A549 (cell line): Measurements from ENCODE around the gene SF3B3. TPM values are rescaled to one million over a fixed set of nuclear protein-coding genes. Genes with fewer than 3 reads are reported as not detected.

Experiments used
- ATAC-seq, 2 experiments: fragments of 200-7000 bp in 1 of 2; fragments of >200 bp in 1 of 2; cut with Nextera tagmentation in 1 of 2; cut with Tn5 transposase in 1 of 2; 3 replicates each; pipeline versions ENCODE4 v1.8.0 to v1.9.1; 2018 to 2020; ENCODE audit warnings: mild to moderate bottlenecking in 1 of 2, moderate library complexity in 1 of 2
- CTCF ChIA-PET: fragments of 300-600 bp; sonication (Branson Sonifier 250); formaldehyde crosslinking; extraction: SDS; loops from one replicate; lab custom pipeline; 2021; ENCODE audit warnings: antibody characterized with exemption, inconsistent platforms; lab: Yijun Ruan, JAX
- POLR2A ChIA-PET: fragments of 350-600 bp; formaldehyde crosslinking; extraction: SDS; loops from one replicate; lab custom pipeline; 2021; ENCODE audit warnings: antibody characterized with exemption, inconsistent platforms; lab: Yijun Ruan, JAX
- DNase-seq, 2 experiments: peaks; one replicate each; pipeline versions ENCODE4 v3.0.0 to v3.0.0-alpha.2; 2011 to 2016; ENCODE audit warnings: low read depth in 1 of 2, low spot score in 1 of 2
- FAIRE-seq: peaks from 2 replicates; lab custom pipeline; 2011; peaks lifted over from hg19 to GRCh38; lab: Jason Lieb, UNC
- H3K27ac ChIP-seq, 2 experiments: fragments of >200 bp; sonication (Bioruptor Twin); formaldehyde crosslinking; 3 replicates each; pipeline ENCODE4 v1.5.1; 2016 to 2017
- H3K4me1 ChIP-seq: fragments of >200 bp; sonication (Bioruptor Twin); formaldehyde crosslinking; 3 replicates; pipeline ENCODE4 v1.6.1; 2016
- H3K4me2 ChIP-seq: fragments of >200 bp; sonication (Bioruptor Twin); formaldehyde crosslinking; 3 replicates; pipeline ENCODE4 v1.6.1; 2016
- H3K4me3 ChIP-seq: fragments of >200 bp; sonication (Bioruptor Twin); formaldehyde crosslinking; 3 replicates; pipeline ENCODE4 v1.5.1; 2016
- H3K9me3 ChIP-seq: fragments of >200 bp; sonication (Bioruptor Twin); formaldehyde crosslinking; 3 replicates; pipeline ENCODE4 v1.6.1; 2016
- ATOH8 ChIP-seq: fragments of 250-450 bp; sonication (Bioruptor Pico); IDR thresholded peaks from 2 replicates; pipeline ENCODE4 v1.5.0; 2020; ENCODE audit warnings: low read depth, mild to moderate bottlenecking, moderate library complexity
- BCL3 ChIP-seq: fragments of >200 bp; sonication (Bioruptor Twin); formaldehyde crosslinking; IDR thresholded peaks from 3 replicates; pipeline ENCODE4 v1.6.1; 2016
- CBX2 ChIP-seq: fragments of 200-600 bp; sonication (generic); IDR thresholded peaks from 2 replicates; pipeline ENCODE4 v1.6.1; 2016; ENCODE audit warnings: low read depth, mild to moderate bottlenecking, borderline replicate concordance
- CHD4 ChIP-seq: fragments of 200-600 bp; sonication (generic); IDR thresholded peaks from 2 replicates; pipeline ENCODE4 v1.6.1; 2016; ENCODE audit warnings: antibody characterized with exemption, mild to moderate bottlenecking, borderline replicate concordance
- ELK1 ChIP-seq: fragments of 150-350 bp; IDR thresholded peaks from 2 replicates; pipeline ENCODE4 v1.6.1; 2014; ENCODE audit warnings: low read depth, mild to moderate bottlenecking, low read length
- FOSL2 ChIP-seq, 2 experiments: fragments of 450-650 bp in 1 of 2; fragments of >200 bp in 1 of 2; sonication (Bioruptor Twin) in 1 of 2; formaldehyde crosslinking; IDR thresholded peaks; 2 replicates each; pipeline versions ENCODE4 v1.5.0 to v1.6.1; 2016 to 2020; ENCODE audit warnings: mild to moderate bottlenecking in 1 of 2, moderate library complexity in 1 of 2
- FOXS1 ChIP-seq: fragments of 250-450 bp; sonication (Bioruptor Pico); IDR thresholded peaks from 2 replicates; pipeline ENCODE4 v1.5.0; 2020; ENCODE audit warnings: mild to moderate bottlenecking, moderate library complexity
- GATA3 ChIP-seq: IDR thresholded peaks from 2 replicates; pipeline ENCODE4 v1.6.1; 2012; ENCODE audit warnings: borderline replicate concordance
- HES2 ChIP-seq: fragments of >200 bp; sonication (Bioruptor Twin); formaldehyde crosslinking; IDR thresholded peaks from 2 replicates; pipeline ENCODE4 v1.6.1; 2016
- HOXA7 ChIP-seq: fragments of 250-450 bp; sonication (Bioruptor Pico); IDR thresholded peaks from 2 replicates; pipeline ENCODE4 v1.5.0; 2020; ENCODE audit warnings: mild to moderate bottlenecking, moderate library complexity
- HOXB5 ChIP-seq: fragments of 250-450 bp; sonication (Bioruptor Pico); IDR thresholded peaks from 2 replicates; pipeline ENCODE4 v1.5.0; 2020; ENCODE audit warnings: mild to moderate bottlenecking, moderate library complexity
- JUN ChIP-seq, 2 experiments: fragments of >200 bp; sonication (Bioruptor Twin); formaldehyde crosslinking; IDR thresholded peaks; 2 replicates in 1 of 2; 3 replicates in 1 of 2; pipeline ENCODE4 v1.6.1; 2016 to 2017
- JUNB ChIP-seq: fragments of >200 bp; sonication (Bioruptor Twin); formaldehyde crosslinking; IDR thresholded peaks from 2 replicates; pipeline ENCODE4 v1.6.1; 2016
- MAFK ChIP-seq: fragments of 450-650 bp; IDR thresholded peaks from 2 replicates; pipeline ENCODE4 v1.6.1; 2014; ENCODE audit not compliant: partially characterized antibody
- MAX ChIP-seq: IDR thresholded peaks from 2 replicates; pipeline ENCODE4 v1.6.1; 2012
- PHF8 ChIP-seq: fragments of 200-600 bp; sonication (generic); IDR thresholded peaks from 2 replicates; pipeline ENCODE4 v1.6.1; 2016; ENCODE audit warnings: low read depth, mild to moderate bottlenecking, antibody characterized with exemption, moderate library complexity, borderline replicate concordance
- RARB ChIP-seq: fragments of 250-450 bp; sonication (Bioruptor Pico); IDR thresholded peaks from 2 replicates; pipeline ENCODE4 v1.8.0; 2021; ENCODE audit warnings: mild to moderate bottlenecking, moderate library complexity
- RCOR1 ChIP-seq: fragments of 150-350 bp; IDR thresholded peaks from 2 replicates; pipeline ENCODE4 v1.6.1; 2014; ENCODE audit warnings: antibody characterized with exemption, low read length, low read depth
- RFX5 ChIP-seq: fragments of 450-650 bp; IDR thresholded peaks from 2 replicates; pipeline ENCODE4 v1.7.1; 2014; ENCODE audit warnings: antibody characterized with exemption, mild to moderate bottlenecking, moderate library complexity
- SREBF2 ChIP-seq: fragments of 450-650 bp; IDR thresholded peaks from 2 replicates; pipeline ENCODE4 v1.6.1; 2014; ENCODE audit warnings: mild to moderate bottlenecking, moderate library complexity
- TFCP2L1 ChIP-seq: fragments of 250-450 bp; sonication (Bioruptor Pico); IDR thresholded peaks from 2 replicates; pipeline ENCODE4 v1.5.0; 2021; ENCODE audit warnings: mild to moderate bottlenecking
- USF2 ChIP-seq: fragments of 450-650 bp; IDR thresholded peaks from 2 replicates; pipeline ENCODE4 v1.6.1; 2014; ENCODE audit warnings: antibody characterized with exemption
- WGBS: methylation state at CpG from one replicate; pipeline ENCODE4 v1.1.6; 2017; ENCODE audit errors: missing lambda C conversion rate; 5-methylcytosine and 5-hydroxymethylcytosine counted together
- polyA plus RNA-seq, 4 experiments: library from polyadenylated mRNA; depleted of rRNA in 3 of 4; stranded (reverse); fragments of >200 nt; fragmentation: RNase III in 1 of 4; extraction: RNeasy Plus Mini Kit Qiagen cat#74134 plus additional on column Dnase treatment in 1 of 4; gene quantifications; 2 replicates in 3 of 4; 3 replicates in 1 of 4; pipeline ENCODE4 v1.2.3, GENCODE V29; 2011 to 2017

The SF3B3 gene
- polyA plus RNA-seq, 2 of the 4 experiments (the other 2 are of a cell fraction): 111 to 155 TPM

- 96% methylated on average over 8 of the region's 8 CpGs for WGBS
- ATAC-seq: no peak
- ChIA-PET POLR2A (interaction anchor here (0.5 kb wide), 1 partner anchor 24 kb away, joined by 7 read pairs; no protein-coding TSS in a partner anchor), CTCF (interaction anchor here (0.9 to 2.0 kb wide), 4 partner anchors 13 to 219 kb away, joined by 3 to 4 read pairs (median 4); no protein-coding TSS in a partner anchor)
- Histone ChIP-seq H3K4me1 (no peaks in the 10 kb centered on the region), H3K4me3 (no peak overlapping the region), H3K9me3 (no peaks in the 10 kb centered on the region), H3K4me2 (no peak overlapping the region), H3K27ac (no peak overlapping the region)
- TF ChIP-seq JUNB (no peak), JUN (IDR thresholded peaks at IDR 0.05) (no peak), HES2 (no peak), BCL3 (no peak), MAX (no peak)
- FAIRE-seq: no peak
- no peak for DNase-seq
These were observed 29.1 kb downstream of the SF3B3 start for GRCh38 chr16:70552675-70553074.

GRCh38 chr16:70553645-70554044 is 30.0 kb downstream of the SF3B3 start:
- H3K4me3 ChIP-seq: no peak overlapping the region
- ATAC-seq: no peak
- TF ChIP-seq HOXA7 (CRISPR knock-in tag) (no peak), USF2 (no peak), MAFK (no peak), BCL3 (no peak), MAX (no peak), RFX5 (no peak)
- ChIA-PET POLR2A (no interaction called here), CTCF (interaction anchor here (2.0 kb wide), 1 partner anchor 21 kb away, joined by 4 read pairs; no protein-coding TSS in a partner anchor)
- H3K27ac ChIP-seq: no peak overlapping the region
- H3K9me3 ChIP-seq: no peaks in the 10 kb centered on the region
- FAIRE-seq: no peak
- no peak for DNase-seq
- no peak overlapping the region for H3K4me2 ChIP-seq
- no peaks in the 10 kb centered on the region for H3K4me1 ChIP-seq

- H3K4me3 ChIP-seq: no peak overlapping the region
- no peak overlapping the region for H3K27ac ChIP-seq
- no peak overlapping the region for H3K4me2 ChIP-seq
- no peak for TF ChIP-seq FOXS1 (CRISPR knock-in tag)
- TF ChIP-seq CBX2: no peak
- TF ChIP-seq RARB (CRISPR knock-in tag): no peak
- TF ChIP-seq SREBF2: no peak
- no peak for TF ChIP-seq ATOH8 (CRISPR knock-in tag)
- TF ChIP-seq CHD4: no peak
- no peak for TF ChIP-seq RCOR1
- TF ChIP-seq PHF8: no peak
- TF ChIP-seq HOXB5 (CRISPR knock-in tag): no peak
- TF ChIP-seq ELK1: no peak
- no peak for TF ChIP-seq GATA3
- TF ChIP-seq FOSL2 (IDR thresholded peaks at IDR 0.05): no peak
- no peak for TF ChIP-seq FOSL2 (CRISPR knock-in tag; IDR thresholded peaks at IDR 0.05)
- no peak for TF ChIP-seq TFCP2L1
- WGBS: 96% methylated on average over 3 of the region's 3 CpGs
- DNase-seq: no peak
- ChIA-PET POLR2A (no interaction called here), CTCF (interaction anchor here (1.2 to 2.0 kb wide), 2 partner anchors 94 to 98 kb away, joined by 3 to 8 read pairs; no protein-coding TSS in a partner anchor)
- H3K9me3 ChIP-seq: no peaks in the 10 kb centered on the region
- H3K4me1 ChIP-seq: no peaks in the 10 kb centered on the region
- no peak for ATAC-seq
- no peak for FAIRE-seq
These were observed 32.4 kb downstream of the SF3B3 start for GRCh38 chr16:70556063-70556462.
